Stimulated activated CD8-positive, alpha-beta memory T cell treated with anti-CD3 and anti-CD28 coated beads, Interleukin-12 subunit alpha, Interleukin-12 subunit beta, amount 100 ng/mL, for 1 hour (primary cell): ENCODE measurements around the gene OR2AJ1.
A peak's percentile ranks its signal among the peaks of the same experiment; 100 is the strongest.

Experiments used
- DNase-seq: peaks from one replicate; pipeline ENCODE4 v3.0.0-alpha.2; 2020; ENCODE audit warnings: low read depth

The OR2AJ1 gene

GRCh38 chr1:247924868-247925267, at the start of gene OR2AJ1:
Gene OR2AJ1, plus strand, starts transcription at chr1:247924889. Its CDS starts 8,880 bp downstream, at chr1:247933769.
- no peak for DNase-seq

- no peak for DNase-seq
Measured at GRCh38 chr1:247883346-247883745, 41.3 kb upstream of the OR2AJ1 start.

- no peak for DNase-seq
Measured at GRCh38 chr1:247884797-247885413, 39.8 kb upstream of the OR2AJ1 start.

GRCh38 chr1:247895163-247895637, 29.5 kb upstream of the OR2AJ1 start, which contains the start of gene OR2W3:
Gene OR2W3, plus strand, starts transcription at chr1:247895587. Its CDS starts 0 bp downstream, at chr1:247895587.
- DNase-seq: no peak

- DNase-seq: no peak
Measured at GRCh38 chr1:247895976-247896375, 28.7 kb upstream of the OR2AJ1 start.

GRCh38 chr1:247904122-247904521, 20.6 kb upstream of the OR2AJ1 start:
- DNase-seq: no peak

- DNase-seq: no peak
Measured at GRCh38 chr1:247905181-247905580, 19.5 kb upstream of the OR2AJ1 start.

- DNase-seq: no peak
Measured at GRCh38 chr1:247905910-247906503, 18.7 kb upstream of the OR2AJ1 start.

GRCh38 chr1:247906504-247907047, 18.1 kb upstream of the OR2AJ1 start:
- no peak for DNase-seq

GRCh38 chr1:247908766-247909165, 15.9 kb upstream of the OR2AJ1 start:
- DNase-seq: no peak

- DNase-seq: no peak
Measured at GRCh38 chr1:247913786-247914185, 10.9 kb upstream of the OR2AJ1 start.

GRCh38 chr1:247914941-247915662, 9.6 kb upstream of the OR2AJ1 start:
- no peak for DNase-seq

GRCh38 chr1:247919952-247920351, 4.7 kb upstream of the OR2AJ1 start, which contains the start of gene OR2T8:
Gene OR2T8, plus strand, starts transcription at chr1:247920252. Its CDS starts 766 bp downstream, at chr1:247921018.
- DNase-seq: no peak

- DNase-seq: no peak
Measured at GRCh38 chr1:247923941-247924340, 748 bp upstream of the OR2AJ1 start.

- no peak for DNase-seq
Measured at GRCh38 chr1:247933989-247934388, 9.3 kb downstream of the OR2AJ1 start.

- DNase-seq: no peak
Measured at GRCh38 chr1:247935781-247936180, 11.1 kb downstream of the OR2AJ1 start.

- DNase-seq: no peak
Measured at GRCh38 chr1:247936415-247936814, 11.7 kb downstream of the OR2AJ1 start.

- peak; percentile 57 for DNase-seq
Measured at GRCh38 chr1:247936965-247937734, 12.5 kb downstream of the OR2AJ1 start.

- no peak for DNase-seq
Measured at GRCh38 chr1:247942624-247943023, 17.9 kb downstream of the OR2AJ1 start.

GRCh38 chr1:247948558-247948957, 23.9 kb downstream of the OR2AJ1 start, which contains the start of gene OR2L8:
Gene OR2L8, plus strand, starts transcription at chr1:247948858. Its CDS starts 0 bp downstream, at chr1:247948858.
- no peak for DNase-seq

- DNase-seq: no peak
Measured at GRCh38 chr1:247953408-247953807, 28.7 kb downstream of the OR2AJ1 start.

- DNase-seq: no peak
Measured at GRCh38 chr1:247961791-247962190, 37.1 kb downstream of the OR2AJ1 start.
